Neural cell (in vitro differentiated cells): ENCODE results near the gene TMC6. TPM values are rescaled to one million over a fixed set of nuclear protein-coding genes. Genes with fewer than 3 reads are reported as not detected.

Experiments used
- H2AFZ ChIP-seq: fragments of 200-600, 300-800 bp; sonication (generic), shearing (Covaris generic); 2 replicates; pipeline ENCODE4 v1.6.0; 2014; ENCODE audit warnings: low read depth, mild to moderate bottlenecking, antibody characterized with exemption, low read length, moderate library complexity
- H3F3A ChIP-seq: fragments of 200-600 bp; shearing (Covaris generic); 2 replicates; pipeline ENCODE4 v1.6.1; 2016; ENCODE audit warnings: mild to moderate bottlenecking, moderate library complexity, mixed read lengths, antibody characterized with exemption, low read length; ENCODE audit not compliant: insufficient read depth, poor library complexity, severe bottlenecking
- H3K27ac ChIP-seq: fragments of 200-600, 300-800 bp; sonication (generic), shearing (Covaris generic); 2 replicates; pipeline ENCODE4 v1.5.1; 2014; ENCODE audit warnings: mild to moderate bottlenecking, low read length, moderate library complexity
- H3K27me3 ChIP-seq: fragments of 300-800, 200-600 bp; sonication (generic), shearing (Covaris generic); 2 replicates; pipeline ENCODE4 v1.6.0; 2014; ENCODE audit warnings: mild to moderate bottlenecking, low read depth, low read length, moderate library complexity; ENCODE audit not compliant: insufficient read depth
- H3K36me3 ChIP-seq: fragments of 300-800, 200-600 bp; sonication (generic), shearing (Covaris generic); 2 replicates; pipeline ENCODE4 v1.5.1; 2014; ENCODE audit warnings: mild to moderate bottlenecking, antibody characterized with exemption, low read length, moderate library complexity; ENCODE audit not compliant: insufficient read depth
- H3K4me2 ChIP-seq: fragments of 300-800, 200-600 bp; sonication (generic), shearing (Covaris generic); 2 replicates; pipeline ENCODE4 v1.6.0; 2014; ENCODE audit warnings: mild to moderate bottlenecking, low read length
- H3K4me3 ChIP-seq: fragments of 300-800, 200-600 bp; sonication (generic), shearing (Covaris generic); 2 replicates; pipeline ENCODE4 v1.5.1; 2014; ENCODE audit warnings: mild to moderate bottlenecking, low read length, moderate library complexity
- H3K79me2 ChIP-seq: fragments of 200-600 bp; shearing (Covaris generic); replicated peaks from 2 replicates; pipeline ENCODE4 v1.6.0; 2014; ENCODE audit warnings: mild to moderate bottlenecking, low read length, moderate library complexity; ENCODE audit not compliant: insufficient read depth
- H3K9ac ChIP-seq: fragments of 300-800, 200-600 bp; sonication (generic), shearing (Covaris generic); 2 replicates; pipeline ENCODE4 v1.6.1; 2016; ENCODE audit warnings: mild to moderate bottlenecking, low read length, mixed read lengths
- H3K9me2 ChIP-seq: fragments of 200-600 bp; shearing (Covaris generic); 2 replicates; pipeline ENCODE4 v1.6.1; 2016; ENCODE audit warnings: mild to moderate bottlenecking, low read length, mixed read lengths; ENCODE audit not compliant: insufficient read depth
- H3K9me3 ChIP-seq: fragments of 200-600, 300-800 bp; sonication (generic), shearing (Covaris generic); 2 replicates; pipeline ENCODE4 v1.6.1; 2016; ENCODE audit warnings: mild to moderate bottlenecking, mixed run types, low read length, moderate library complexity, mixed read lengths
- H4K20me1 ChIP-seq: fragments of 200-600 bp; shearing (Covaris generic); 2 replicates; pipeline ENCODE4 v1.6.1; 2016; ENCODE audit warnings: mild to moderate bottlenecking, mixed run types; ENCODE audit not compliant: insufficient read depth
- CTCF ChIP-seq: fragments of 450-650 bp; IDR thresholded peaks from 2 replicates; pipeline ENCODE4 v1.5.1; 2014; ENCODE audit warnings: antibody characterized with exemption, mild to moderate bottlenecking, moderate library complexity; ENCODE audit not compliant: poor library complexity, severe bottlenecking
- EP300 ChIP-seq: fragments of 450-650 bp; conservative IDR thresholded peaks from 2 replicates; pipeline ENCODE4 v1.6.1; 2014; ENCODE audit warnings: antibody characterized with exemption, mild to moderate bottlenecking, moderate library complexity; ENCODE audit not compliant: poor library complexity, severe bottlenecking
- EZH2 ChIP-seq: fragments of 200-600, 300-800 bp; shearing (Covaris generic), sonication (generic); IDR thresholded peaks from 2 replicates; pipeline ENCODE4 v1.6.1; 2014; ENCODE audit warnings: antibody characterized with exemption, low read length, borderline replicate concordance, mild to moderate bottlenecking; ENCODE audit not compliant: insufficient read depth, poor library complexity, severe bottlenecking
- MXI1 ChIP-seq: fragments of 450-650 bp; conservative IDR thresholded peaks from 2 replicates; pipeline ENCODE4 v1.6.1; 2014; ENCODE audit warnings: antibody characterized with exemption, mild to moderate bottlenecking; ENCODE audit not compliant: poor library complexity, severe bottlenecking
- POLR2AphosphoS5 ChIP-seq: IDR thresholded peaks from 2 replicates; pipeline ENCODE4 v1.6.1; 2012
- RAD21 ChIP-seq: fragments of 450-650 bp; conservative IDR thresholded peaks from 2 replicates; pipeline ENCODE4 v1.6.1; 2014; ENCODE audit warnings: antibody characterized with exemption, mild to moderate bottlenecking, moderate library complexity
- REST ChIP-seq: IDR thresholded peaks from 2 replicates; pipeline ENCODE4 v1.6.1; 2012; ENCODE audit warnings: borderline replicate concordance
- SMC3 ChIP-seq: fragments of 450-650 bp; conservative IDR thresholded peaks from 2 replicates; pipeline ENCODE4 v1.6.1; 2014; ENCODE audit warnings: antibody characterized with exemption, mild to moderate bottlenecking, moderate library complexity; ENCODE audit not compliant: poor library complexity
- TAF1 ChIP-seq: IDR thresholded peaks from 2 replicates; pipeline ENCODE4 v1.6.1; 2012; ENCODE audit warnings: low read depth
- polyA plus RNA-seq: library from polyadenylated mRNA; depleted of rRNA; stranded (reverse); fragments of >200 nt; gene quantifications from 2 replicates; pipeline ENCODE4 v1.2.3, GENCODE V29; 2014

Gene TMC6
- polyA plus RNA-seq, 1 donor from 2014 or later: 0.16 TPM

- Histone ChIP-seq H2AFZ (no peak overlapping the region), H4K20me1 (no peaks in the 10 kb centered on the region), H3K9me2 (no peaks in the 10 kb centered on the region), H3K9ac (no peak overlapping the region), H3K9me3 (no peaks in the 10 kb centered on the region), H3K79me2 (no peaks in the 10 kb centered on the region), H3K36me3 (no peaks in the 10 kb centered on the region), H3K4me3 (no peak overlapping the region), H3F3A (no peaks in the 10 kb centered on the region), H3K4me2 (no peak overlapping the region), H3K27ac (no peak overlapping the region), H3K27me3 (peaks cover 6% of the 10 kb centered on the region)
- TF ChIP-seq EZH2 (no peak), CTCF (no peak), TAF1 (no peak), RAD21 (no peak), MXI1 (no peak), REST (no peak), SMC3 (no peak)
Observed at GRCh38 chr17:78122931-78123249, 5.7 kb downstream of the TMC6 start.

GRCh38 chr17:78122216-78122930 lies 6.2 kb downstream of the TMC6 start:
- no peaks in the 10 kb centered on the region for H3K9me3 ChIP-seq
- H3K4me3 ChIP-seq: no peak overlapping the region
- H3K4me2 ChIP-seq: no peak overlapping the region
- no peaks in the 10 kb centered on the region for H4K20me1 ChIP-seq
- no peak overlapping the region for H3K9ac ChIP-seq
- H3K36me3 ChIP-seq: no peaks in the 10 kb centered on the region
- H2AFZ ChIP-seq: no peak overlapping the region
- no peaks in the 10 kb centered on the region for H3K9me2 ChIP-seq
- H3K27ac ChIP-seq: no peak overlapping the region
- H3K79me2 ChIP-seq: no peaks in the 10 kb centered on the region
- peaks cover under 1% of the 10 kb centered on the region for H3K27me3 ChIP-seq
- TF ChIP-seq EZH2 (no peak), CTCF (no peak), TAF1 (no peak), MXI1 (no peak), REST (no peak), EP300 (no peak), RAD21 (no peak), POLR2AphosphoS5 (no peak), SMC3 (no peak)
- no peaks in the 10 kb centered on the region for H3F3A ChIP-seq
